Fibroblast of skin of right quadriceps (primary cell): ENCODE data around the gene PPP1R15B.

Experiments used
- DNase-seq: peaks from one replicate; pipeline ENCODE4 v3.0.0-alpha.2; 2013

PPP1R15B gene

GRCh38 chr1:204396015-204396583 lies 15.5 kb downstream of the PPP1R15B start:
- no peak for DNase-seq

- DNase-seq = no peak
Observed at GRCh38 chr1:204391629-204392028, 20.0 kb downstream of the PPP1R15B start.

- peak; percentile 12 for DNase-seq
Observed at GRCh38 chr1:204390751-204391466, 20.7 kb downstream of the PPP1R15B start.

GRCh38 chr1:204385727-204386126 lies 25.9 kb downstream of the PPP1R15B start:
- DNase-seq = no peak

GRCh38 chr1:204384636-204385352 lies 26.8 kb downstream of the PPP1R15B start:
- DNase-seq = peak; percentile 18

GRCh38 chr1:204383163-204383904 lies 28.3 kb downstream of the PPP1R15B start:
- no peak for DNase-seq

GRCh38 chr1:204382714-204383083 lies 28.9 kb downstream of the PPP1R15B start:
- no peak for DNase-seq

GRCh38 chr1:204380293-204380831 lies 31.3 kb downstream of the PPP1R15B start:
- no peak for DNase-seq

- no peak for DNase-seq
Observed at GRCh38 chr1:204377800-204378668, 33.6 kb downstream of the PPP1R15B start.

- no peak for DNase-seq
Observed at GRCh38 chr1:204376919-204377799, 34.5 kb downstream of the PPP1R15B start.

- no peak for DNase-seq
Observed at GRCh38 chr1:204376465-204376864, 35.2 kb downstream of the PPP1R15B start.

GRCh38 chr1:204373911-204374310 lies 37.7 kb downstream of the PPP1R15B start:
- DNase-seq = no peak

- no peak for DNase-seq
Observed at GRCh38 chr1:204370176-204370575, 41.4 kb downstream of the PPP1R15B start.

- no peak for DNase-seq
Observed at GRCh38 chr1:204368996-204369726, 42.5 kb downstream of the PPP1R15B start.

- no peak for DNase-seq
Observed at GRCh38 chr1:204367956-204368355, 43.7 kb downstream of the PPP1R15B start.

- no peak for DNase-seq
Observed at GRCh38 chr1:204367193-204367858, 44.3 kb downstream of the PPP1R15B start.

- no peak for DNase-seq
Observed at GRCh38 chr1:204366759-204367158, 44.9 kb downstream of the PPP1R15B start.

GRCh38 chr1:204363335-204364114 lies 48.1 kb downstream of the PPP1R15B start:
- DNase-seq = peak; percentile 69

GRCh38 chr1:204362984-204363334 lies 48.7 kb downstream of the PPP1R15B start:
- DNase-seq = no peak
